DMS153 treated with DMSO at 0.1 percent for 48 hours (cell line): ENCODE data around the gene DUS1L.

Experiments
- DNase-seq: peaks from one replicate; lab custom pipeline; 2025; ENCODE audit not compliant: unreplicated experiment; lab: John Stamatoyannopoulos, UW

DUS1L gene

DNA sequence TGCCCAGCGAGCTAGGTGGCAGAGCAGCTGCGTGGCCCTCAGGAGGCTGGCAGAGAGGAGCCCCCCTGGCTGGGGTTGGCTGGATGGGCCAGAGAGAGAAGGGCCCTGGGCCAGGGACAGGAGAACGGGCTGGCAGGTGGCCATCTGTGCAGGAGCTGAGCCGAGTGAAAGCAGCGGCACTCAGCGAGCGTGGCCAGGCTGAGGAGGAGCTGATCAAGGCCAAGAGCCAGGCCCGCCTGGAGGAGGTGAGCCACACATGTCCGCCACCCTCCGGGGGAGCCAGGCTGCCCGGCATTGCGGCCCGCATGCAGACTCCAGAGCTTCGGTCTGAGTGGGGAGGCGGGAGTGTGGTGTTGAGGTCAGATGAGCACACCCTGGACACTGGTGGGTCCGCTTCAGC lies 36.2 kb downstream of the DUS1L start:
- no peak for DNase-seq

DNA sequence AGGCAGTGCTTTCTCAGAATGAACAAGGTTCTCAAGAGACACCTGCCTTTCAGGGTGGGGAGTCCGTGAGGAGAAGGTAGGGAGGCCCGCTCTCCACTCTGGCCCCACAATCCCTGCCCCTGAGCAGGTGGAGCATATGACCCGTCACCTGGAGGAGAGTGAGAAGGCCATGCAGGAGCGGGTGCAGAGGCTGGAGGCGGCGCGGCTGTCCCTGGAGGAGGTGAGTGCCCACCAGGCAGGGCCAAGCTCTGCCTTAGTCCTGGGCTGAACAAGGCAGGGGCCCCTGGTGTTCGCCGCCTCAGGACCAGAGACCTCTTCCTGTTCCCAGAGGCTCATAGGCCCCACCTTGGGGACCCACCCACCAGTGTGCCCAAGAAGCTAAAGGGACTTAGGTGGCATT lies 36.6 kb downstream of the DUS1L start:
- no peak for DNase-seq

DNA sequence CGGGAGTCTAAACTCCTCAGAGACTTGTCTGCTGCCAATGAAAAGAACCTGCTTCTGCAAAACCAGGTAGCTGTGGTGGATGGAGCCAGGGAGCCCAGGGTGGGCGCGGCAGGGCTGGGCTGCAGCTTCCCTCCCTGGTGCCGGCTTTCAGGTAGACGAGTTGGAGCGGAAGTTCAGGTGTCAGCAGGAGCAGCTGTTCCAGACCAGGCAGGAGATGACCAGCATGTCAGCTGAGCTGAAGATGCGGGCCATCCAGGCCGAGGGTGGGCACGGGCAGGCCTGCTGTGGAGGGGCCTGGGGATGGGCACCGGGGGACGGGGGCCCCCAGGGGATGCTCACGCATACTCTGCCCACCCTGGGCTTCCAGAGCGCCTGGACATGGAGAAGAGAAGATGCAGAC lies 37.4 kb downstream of the DUS1L start:
- no peak for DNase-seq

GRCh38 chr17:82025401-82026107 lies 40.0 kb downstream of the DUS1L start:
- DNase-seq, result no peak

GRCh38 chr17:82024859-82025258 lies 40.7 kb downstream of the DUS1L start:
- no peak for DNase-seq

GRCh38 chr17:82023447-82024241 lies 42.0 kb downstream of the DUS1L start:
- peak; percentile 1 for DNase-seq

- peak; percentile 98 for DNase-seq
These were observed 42.6 kb downstream of the DUS1L start, which contains the start of gene LRRC45 for GRCh38 chr17:82022981-82023446. TSS of gene LRRC45 (plus strand) at chr17:82023305. CDS start at chr17:82023644, 339 bp downstream.

GRCh38 chr17:82022310-82022980 lies 43.2 kb downstream of the DUS1L start, which contains the start of gene CENPX:
TSS of gene CENPX (minus strand) at chr17:82022878. CDS start at chr17:82022861, 17 bp downstream.
- no peak for DNase-seq

DNA sequence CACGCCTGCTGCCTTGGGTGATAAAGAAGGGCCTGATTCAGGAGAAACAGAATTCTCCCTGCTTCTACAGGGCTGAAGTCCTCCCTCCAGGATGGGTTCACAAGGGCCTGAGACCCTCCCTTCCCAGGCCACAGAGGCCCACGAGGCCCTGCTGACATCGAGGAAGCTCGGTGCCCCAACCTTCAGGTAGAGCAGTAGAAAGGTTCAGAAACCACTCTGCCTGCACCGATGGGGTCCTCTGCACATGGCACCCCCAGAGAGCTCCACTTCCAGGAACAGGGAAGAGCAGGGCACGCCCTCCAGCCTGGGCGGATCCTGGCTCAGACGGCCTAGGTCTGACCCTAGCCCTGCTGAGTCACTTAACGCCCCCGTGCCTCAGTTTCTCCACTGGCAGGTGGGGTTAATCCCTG lies 43.7 kb downstream of the DUS1L start:
- no peak for DNase-seq

GRCh38 chr17:82021107-82021899 lies 44.3 kb downstream of the DUS1L start:
- peak; percentile 48 for DNase-seq

- no peak for DNase-seq
These were observed 45.0 kb downstream of the DUS1L start for GRCh38 chr17:82020572-82021106.

- DNase-seq, result peak; percentile 15
These were observed 45.7 kb downstream of the DUS1L start for GRCh38 chr17:82019690-82020571.

- no peak for DNase-seq
These were observed 46.5 kb downstream of the DUS1L start for GRCh38 chr17:82018989-82019689.

DNA sequence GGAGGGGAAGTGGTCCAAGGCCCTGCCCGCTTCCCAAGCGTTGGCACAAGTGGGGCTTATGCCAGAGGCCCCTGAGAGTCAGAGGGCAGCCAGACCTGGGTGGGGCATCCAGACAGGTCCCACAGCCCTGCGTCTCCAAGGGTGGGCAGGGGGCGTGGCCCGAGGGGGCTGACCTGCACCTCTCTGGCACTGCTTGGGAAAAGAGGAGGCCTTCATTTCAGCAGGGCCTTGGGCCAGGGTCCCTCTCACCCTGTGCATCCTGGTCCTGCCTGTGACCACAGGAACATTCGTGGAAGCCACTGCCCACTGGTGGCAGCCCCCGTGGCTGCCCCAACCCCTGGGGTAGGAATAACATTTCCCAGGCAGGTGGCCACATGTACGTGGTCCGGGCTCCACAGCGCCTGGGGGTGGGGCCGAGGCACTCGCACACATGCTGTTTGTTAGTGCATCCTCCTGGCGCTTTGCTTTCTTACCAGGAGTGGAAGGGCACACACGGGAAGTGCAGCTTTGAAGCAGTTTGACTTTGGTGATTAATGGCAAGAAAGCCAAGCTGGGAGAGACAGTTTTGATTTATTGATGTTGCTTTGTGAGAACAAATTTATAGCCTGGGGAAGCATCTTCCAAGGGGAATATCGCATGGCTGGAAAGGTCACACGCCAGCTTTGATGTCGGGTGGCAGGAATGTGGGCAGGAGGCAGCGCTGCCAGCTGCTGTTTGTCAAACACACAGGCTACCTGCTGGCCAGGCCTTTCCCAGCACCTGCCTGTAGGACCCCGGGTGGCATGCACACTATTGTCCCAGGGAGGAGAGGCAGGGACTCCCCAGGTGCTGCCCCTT lies 47.2 kb downstream of the DUS1L start:
- DNase-seq, result no peak

DNA sequence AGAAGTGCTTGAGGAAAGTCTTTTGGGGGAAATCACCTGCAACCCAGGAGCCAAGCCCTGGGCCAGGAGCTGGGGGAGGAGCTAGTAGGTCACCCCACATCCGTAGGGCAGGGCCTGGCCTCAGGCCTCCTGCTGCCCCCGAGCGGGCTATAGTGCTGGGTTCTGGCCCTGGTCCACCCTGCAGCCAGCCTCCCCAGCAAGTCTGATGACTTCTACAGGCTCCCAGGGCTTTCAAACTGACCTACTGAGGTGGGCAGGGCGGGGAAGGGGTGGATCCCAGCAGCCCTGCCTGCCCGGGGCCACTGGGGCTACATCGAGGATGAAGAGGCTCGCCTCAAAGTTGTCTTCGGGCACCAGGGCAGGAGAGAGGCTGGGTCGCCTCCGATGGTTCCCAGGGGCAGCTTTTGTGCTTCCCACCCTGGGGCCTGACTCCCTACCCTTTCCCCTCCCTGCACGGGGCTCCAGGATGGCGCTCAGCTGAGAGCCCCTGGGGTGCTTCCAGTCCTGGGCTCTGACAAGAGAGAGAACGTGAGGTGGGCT lies 47.9 kb downstream of the DUS1L start:
- no peak for DNase-seq

DNA sequence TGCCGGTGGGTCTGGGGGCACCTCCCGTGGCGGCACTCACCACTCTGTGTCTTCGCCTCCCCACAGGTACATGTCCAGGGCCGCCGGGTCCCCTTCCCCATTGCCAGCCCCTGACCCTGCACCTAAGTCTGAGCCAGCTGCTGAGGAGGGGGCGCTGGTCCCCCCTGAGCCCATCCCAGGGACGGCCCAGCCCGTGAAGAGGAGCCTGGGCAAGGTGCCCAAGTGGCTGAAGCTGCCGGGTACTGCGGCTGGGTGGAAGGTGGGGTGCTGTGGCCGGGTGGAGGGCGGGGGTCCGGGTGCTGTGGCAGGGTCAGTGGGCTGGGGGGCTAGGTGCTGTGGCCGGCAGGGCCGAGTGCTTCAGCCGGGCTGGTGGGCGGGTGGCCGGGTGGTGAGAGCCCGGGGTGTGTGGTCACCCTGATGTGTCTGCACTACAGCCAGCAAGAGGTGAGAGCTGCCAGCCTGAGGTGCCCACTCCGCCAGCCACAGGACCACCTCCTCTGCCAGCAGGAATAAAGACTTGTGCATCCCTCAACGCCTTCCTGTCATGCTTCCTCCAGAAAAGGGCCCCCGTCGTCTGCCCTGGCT lies 48.6 kb downstream of the DUS1L start:
- DNase-seq, result no peak
